Measurements from ENCODE around the gene DMC1.
A peak's percentile ranks its signal among the peaks of the same experiment; 100 is the strongest.

The DMC1 gene

DNA sequence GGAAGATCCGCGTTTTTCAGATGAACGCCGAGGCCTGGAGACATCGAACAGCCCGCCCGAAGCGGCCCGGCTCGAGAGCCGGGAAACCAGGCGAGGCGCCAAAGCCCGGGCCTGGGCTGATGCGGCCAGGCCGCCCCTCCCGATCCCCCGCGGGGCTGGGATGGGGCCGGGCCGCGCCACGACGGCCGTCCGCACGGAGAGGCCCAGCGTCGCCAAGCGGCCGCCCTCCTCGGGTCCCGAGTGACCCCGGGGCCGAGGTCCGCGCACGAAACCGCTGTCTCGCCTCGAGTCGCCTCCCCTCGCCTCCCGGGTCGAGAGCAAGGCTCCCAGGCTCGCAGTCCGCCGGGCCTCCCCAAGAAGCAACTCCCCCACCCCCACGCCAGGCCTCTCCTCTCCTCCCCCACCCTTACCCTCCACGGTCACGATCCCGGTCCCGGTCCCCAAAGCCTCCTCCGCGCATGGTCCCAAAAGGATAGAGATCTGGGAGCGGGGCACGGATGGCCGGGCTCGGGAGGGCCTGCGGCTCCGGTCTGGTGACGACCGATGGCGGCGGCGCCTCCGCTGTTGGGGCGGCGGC, 64.4 kb downstream of the DMC1 start:
- no peak for TF ChIP-seq JUND (IDR thresholded peaks at IDR 0.05; ENCODE audit: low read depth)
- in situ Hi-C loops (cut with HindIII; ENCODE audit: low pct_unique_long_range_greater_than_20kb, low sequenced_read_pairs) = no loop called here
- DNase-seq (ENCODE audit: low read depth in 1 of 2, low spot score in 1 of 2) = peak; percentile 41 to 60

DNA sequence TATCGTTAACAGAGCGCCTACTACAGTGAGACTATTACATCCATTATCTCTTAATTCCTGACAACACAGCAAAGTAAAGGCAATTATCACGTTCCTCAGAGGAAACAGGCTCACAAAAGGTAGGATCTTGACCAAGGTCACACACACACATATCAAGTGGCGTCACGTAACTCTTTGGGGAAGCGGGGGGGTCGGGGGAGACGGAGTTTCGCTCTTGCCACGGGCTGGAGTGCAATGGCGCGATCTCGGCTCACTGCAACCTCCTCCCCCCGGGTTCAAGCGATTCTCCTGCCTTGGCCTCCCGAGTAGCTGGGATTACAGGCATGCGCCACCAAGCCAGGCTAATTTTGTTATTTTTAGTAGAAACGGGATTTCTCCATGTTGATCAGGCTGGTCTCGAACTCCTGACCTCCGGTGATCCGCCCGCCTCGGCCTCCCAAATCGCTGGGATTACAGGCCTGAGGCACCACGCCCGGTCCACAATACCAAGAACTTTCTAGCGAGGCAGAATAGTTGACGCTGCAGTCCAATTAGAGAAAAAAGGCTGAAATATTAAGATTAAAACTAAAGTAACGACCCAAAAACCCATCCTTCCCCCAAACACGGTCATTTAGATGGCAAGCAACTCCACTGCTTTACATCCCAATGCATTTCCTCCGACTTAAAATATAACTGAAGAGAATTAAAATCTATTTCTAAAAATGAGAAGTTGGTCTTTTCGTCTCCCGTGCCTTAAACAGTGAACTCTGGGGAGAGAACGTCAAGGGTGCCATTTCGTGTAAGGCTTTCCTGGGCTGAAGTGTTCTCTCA, 65.0 kb downstream of the DMC1 start:
- in situ Hi-C loops (cut with HindIII; ENCODE audit: low pct_unique_long_range_greater_than_20kb, low sequenced_read_pairs) = no loop called here
- peak in 1 of 2 experiments; percentile 40 for DNase-seq (ENCODE audit: low read depth in 1 of 2, low spot score in 1 of 2)
- TF ChIP-seq JUND (IDR thresholded peaks at IDR 0.05; ENCODE audit: low read depth) = no peak

DNA sequence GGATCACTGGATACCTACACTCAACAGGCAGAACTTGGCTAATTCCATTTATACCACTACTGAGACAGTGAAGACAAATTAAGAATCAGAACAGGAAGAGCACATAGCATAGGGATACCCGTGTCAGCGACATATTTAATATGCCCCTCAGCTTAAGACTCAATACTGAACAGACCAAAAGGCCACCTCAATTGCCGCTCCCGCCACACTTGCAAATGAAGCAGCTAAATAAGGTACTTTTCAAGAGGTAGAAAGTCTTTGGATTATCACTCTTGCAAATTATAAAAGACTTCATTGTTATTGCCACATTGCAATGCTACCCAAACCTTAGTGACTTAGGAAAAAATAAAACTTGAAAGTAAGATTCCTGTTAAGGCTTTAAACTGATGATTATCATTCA, 67.0 kb downstream of the DMC1 start:
- no peak for TF ChIP-seq JUND (IDR thresholded peaks at IDR 0.05; ENCODE audit: low read depth)
- in situ Hi-C loops (cut with HindIII; ENCODE audit: low pct_unique_long_range_greater_than_20kb, low sequenced_read_pairs) = no loop called here
- DNase-seq (ENCODE audit: low read depth in 1 of 2, low spot score in 1 of 2) = no peak

DNA sequence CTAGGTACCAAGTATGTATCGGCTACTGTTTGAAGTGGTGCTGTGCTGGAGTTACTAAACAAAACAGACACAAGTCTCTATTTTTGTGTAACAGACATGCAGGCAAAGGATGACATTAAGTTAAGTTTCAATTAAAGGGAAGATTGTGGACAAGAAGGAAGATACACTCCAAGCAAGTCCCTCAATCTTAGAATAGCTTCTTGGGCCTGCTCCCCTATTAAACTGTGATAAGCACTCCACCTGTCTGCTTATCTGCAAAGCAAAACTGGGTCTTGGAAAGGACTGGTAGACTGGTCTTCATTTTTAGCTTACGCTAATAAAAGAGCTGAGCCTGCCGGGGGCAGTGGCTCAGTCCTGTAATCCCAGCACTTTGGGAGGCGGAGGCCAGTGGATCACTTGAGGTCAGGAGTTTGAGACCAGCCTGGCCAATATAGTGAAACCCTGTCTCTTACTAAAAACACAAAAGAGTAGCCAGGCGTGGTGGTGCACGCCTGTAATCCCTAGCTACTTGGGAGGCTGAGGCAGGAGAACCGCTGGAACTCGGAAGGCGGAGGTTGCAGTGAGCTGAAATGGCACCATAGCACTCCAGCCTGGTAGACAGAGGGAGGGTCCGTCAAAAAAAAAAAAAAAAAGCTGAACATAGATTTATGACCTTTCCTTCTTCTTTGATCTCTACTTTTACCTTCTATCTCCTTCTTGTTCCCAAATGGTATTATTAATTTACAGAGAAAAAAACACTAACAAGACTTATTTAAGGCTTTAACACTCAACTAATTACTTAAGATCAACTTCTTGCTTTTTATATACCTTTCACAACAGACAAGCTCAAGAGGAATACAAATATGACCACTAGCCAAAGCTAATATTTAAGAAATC, 67.9 kb downstream of the DMC1 start:
- DNase-seq (ENCODE audit: low read depth in 1 of 2, low spot score in 1 of 2) = no peak
- in situ Hi-C loops (cut with HindIII; ENCODE audit: low pct_unique_long_range_greater_than_20kb, low sequenced_read_pairs) = no loop called here
- no peak for TF ChIP-seq JUND (IDR thresholded peaks at IDR 0.05; ENCODE audit: low read depth)

DNA sequence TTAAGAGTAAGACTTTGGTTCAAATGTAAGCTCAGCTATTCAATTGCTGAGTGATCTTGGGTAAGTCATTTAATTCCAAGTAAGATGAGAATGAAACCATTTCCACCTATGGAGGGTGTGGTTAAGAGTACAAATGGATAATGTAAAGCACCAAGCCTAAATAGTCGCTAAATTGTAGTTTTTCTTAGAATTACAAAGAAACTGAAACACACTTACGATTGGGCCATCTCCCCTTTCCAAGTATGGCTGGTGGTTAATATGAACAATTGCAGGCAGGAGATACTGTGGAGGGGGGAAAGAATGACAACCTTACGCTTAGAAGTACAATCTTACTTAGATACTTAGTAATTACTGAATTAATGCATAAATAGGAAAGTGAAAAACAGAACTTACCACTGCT, 72.1 kb downstream of the DMC1 start:
- no peak for DNase-seq (ENCODE audit: low read depth in 1 of 2, low spot score in 1 of 2)
- in situ Hi-C loops (cut with HindIII; ENCODE audit: low pct_unique_long_range_greater_than_20kb, low sequenced_read_pairs) = no loop called here
- TF ChIP-seq JUND (IDR thresholded peaks at IDR 0.05; ENCODE audit: low read depth) = no peak

DNA sequence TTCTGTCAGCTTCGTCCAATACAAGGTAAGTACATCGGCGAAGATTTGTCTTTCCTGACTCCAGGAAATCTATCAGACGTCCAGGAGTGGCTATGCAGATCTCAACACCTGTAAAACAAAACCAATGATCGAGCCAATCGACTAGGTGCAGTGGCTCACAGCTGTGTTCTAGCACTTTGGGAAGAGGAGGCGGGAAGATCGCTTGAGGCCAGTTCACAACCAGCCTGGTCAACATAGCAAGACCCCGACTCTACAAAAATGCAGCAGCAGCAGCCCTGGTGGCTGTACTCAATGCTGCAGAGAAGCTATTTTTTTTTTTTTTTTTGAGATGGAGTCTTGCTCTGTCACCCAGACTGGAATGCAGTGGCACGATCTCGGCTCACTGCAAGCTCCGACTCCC, 75.0 kb downstream of the DMC1 start:
- DNase-seq (ENCODE audit: low read depth in 1 of 2, low spot score in 1 of 2) = no peak
- in situ Hi-C loops (cut with HindIII; ENCODE audit: low pct_unique_long_range_greater_than_20kb, low sequenced_read_pairs) = no loop called here

DNA sequence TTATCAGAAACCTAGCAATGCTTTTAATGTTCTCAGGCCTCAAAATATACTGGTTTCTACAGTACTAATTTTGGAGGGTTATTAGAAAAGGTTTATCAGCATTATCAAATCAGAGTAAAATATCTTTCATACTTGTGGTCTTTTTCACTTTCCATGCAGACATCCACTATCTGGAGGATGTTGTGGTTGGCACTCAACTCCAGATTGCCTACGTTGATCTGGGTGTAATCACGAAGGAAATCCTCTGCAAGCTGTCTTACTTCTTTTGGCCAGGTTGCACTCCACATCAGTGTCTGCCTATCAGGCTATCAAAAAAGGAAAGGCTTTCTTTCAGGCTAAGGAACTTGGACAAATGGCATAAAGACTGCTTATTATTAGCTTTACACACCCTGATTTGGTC, 75.5 kb downstream of the DMC1 start:
- in situ Hi-C loops (cut with HindIII; ENCODE audit: low pct_unique_long_range_greater_than_20kb, low sequenced_read_pairs) = no loop called here
- TF ChIP-seq JUND (IDR thresholded peaks at IDR 0.05; ENCODE audit: low read depth) = no peak
- DNase-seq (ENCODE audit: low read depth in 1 of 2, low spot score in 1 of 2) = no peak

More for the DNA sequence above, 75.0 kb downstream of the DMC1 start:
- no peak for TF ChIP-seq JUND (IDR thresholded peaks at IDR 0.05; ENCODE audit: low read depth)

DNA sequence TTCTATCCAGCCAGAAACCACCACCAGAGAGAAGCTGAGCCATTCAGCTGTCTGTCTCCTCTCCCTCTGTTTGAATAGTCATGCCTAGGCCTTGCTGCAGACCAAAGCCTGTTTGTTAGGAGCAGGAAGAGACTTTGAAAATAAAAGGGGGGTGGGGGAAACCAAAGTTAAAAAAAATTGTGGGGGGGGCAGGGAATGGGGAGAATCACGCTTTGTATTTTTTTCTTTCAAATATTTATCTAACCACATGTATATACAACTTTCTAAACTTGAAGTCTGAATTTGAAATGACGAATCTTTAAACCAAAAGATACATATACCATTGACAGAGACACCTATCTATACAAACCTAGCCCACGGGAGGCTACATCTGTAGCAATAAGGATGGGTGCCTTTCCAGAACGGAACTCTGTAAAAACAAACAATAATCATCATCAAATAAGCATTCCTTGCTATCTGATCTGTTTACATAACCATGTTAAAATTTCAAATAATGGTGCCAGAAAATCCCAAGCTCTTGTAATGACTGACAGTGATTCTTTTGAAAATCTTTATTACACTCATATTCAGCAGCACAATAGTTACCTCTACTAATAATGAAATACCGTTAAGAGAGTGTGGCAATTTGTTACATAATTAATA, 78.2 kb downstream of the DMC1 start:
- in situ Hi-C loops (cut with HindIII; ENCODE audit: low pct_unique_long_range_greater_than_20kb, low sequenced_read_pairs) = no loop called here
- DNase-seq (ENCODE audit: low read depth in 1 of 2, low spot score in 1 of 2) = no peak
- TF ChIP-seq JUND (IDR thresholded peaks at IDR 0.05; ENCODE audit: low read depth) = no peak

DNA sequence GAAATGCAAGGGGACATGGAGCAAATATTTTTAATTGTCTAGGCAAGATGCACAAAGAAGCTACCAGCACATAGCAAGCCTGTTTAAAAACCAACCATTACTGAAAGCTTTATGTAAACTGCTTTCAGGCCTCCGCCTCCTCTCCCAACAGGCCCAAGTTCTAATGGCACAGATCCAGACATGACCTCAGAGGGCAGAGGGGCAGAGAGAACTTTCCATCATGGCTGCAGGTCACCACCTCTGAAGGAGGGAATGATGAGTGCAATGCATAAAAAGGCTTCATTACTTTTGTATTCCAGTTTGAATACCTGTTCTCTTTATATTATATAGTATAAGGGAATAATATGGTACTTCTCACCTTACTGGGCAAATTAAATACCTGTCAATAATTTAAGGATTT, 79.1 kb downstream of the DMC1 start:
- in situ Hi-C loops (cut with HindIII; ENCODE audit: low pct_unique_long_range_greater_than_20kb, low sequenced_read_pairs) = no loop called here
- DNase-seq (ENCODE audit: low read depth in 1 of 2, low spot score in 1 of 2) = peak in 1 of 2 experiments; percentile 42
- TF ChIP-seq JUND (IDR thresholded peaks at IDR 0.05; ENCODE audit: low read depth) = no peak

DNA sequence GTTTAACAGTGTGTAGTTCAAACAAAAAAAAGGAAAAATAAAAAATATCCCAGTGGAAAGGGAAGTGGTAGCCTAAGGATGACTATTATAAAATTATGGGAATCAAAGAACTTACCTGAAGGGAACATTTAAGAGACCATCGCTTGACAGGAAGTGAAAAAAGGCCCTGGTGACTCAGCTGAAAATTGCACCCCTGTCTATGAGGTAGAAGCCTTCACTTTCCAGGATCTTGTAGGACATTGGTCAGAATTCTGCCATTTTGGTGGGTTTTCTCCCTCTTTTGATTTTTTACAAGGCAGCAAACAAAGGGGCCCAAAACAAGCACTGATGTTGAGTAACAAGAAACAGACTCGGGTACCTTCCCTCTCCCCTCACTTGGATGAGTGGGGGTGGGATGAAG, 79.5 kb downstream of the DMC1 start:
- TF ChIP-seq JUND (IDR thresholded peaks at IDR 0.05; ENCODE audit: low read depth) = no peak
- in situ Hi-C loops (cut with HindIII; ENCODE audit: low pct_unique_long_range_greater_than_20kb, low sequenced_read_pairs) = no loop called here
- no peak for DNase-seq (ENCODE audit: low read depth in 1 of 2, low spot score in 1 of 2)

DNA sequence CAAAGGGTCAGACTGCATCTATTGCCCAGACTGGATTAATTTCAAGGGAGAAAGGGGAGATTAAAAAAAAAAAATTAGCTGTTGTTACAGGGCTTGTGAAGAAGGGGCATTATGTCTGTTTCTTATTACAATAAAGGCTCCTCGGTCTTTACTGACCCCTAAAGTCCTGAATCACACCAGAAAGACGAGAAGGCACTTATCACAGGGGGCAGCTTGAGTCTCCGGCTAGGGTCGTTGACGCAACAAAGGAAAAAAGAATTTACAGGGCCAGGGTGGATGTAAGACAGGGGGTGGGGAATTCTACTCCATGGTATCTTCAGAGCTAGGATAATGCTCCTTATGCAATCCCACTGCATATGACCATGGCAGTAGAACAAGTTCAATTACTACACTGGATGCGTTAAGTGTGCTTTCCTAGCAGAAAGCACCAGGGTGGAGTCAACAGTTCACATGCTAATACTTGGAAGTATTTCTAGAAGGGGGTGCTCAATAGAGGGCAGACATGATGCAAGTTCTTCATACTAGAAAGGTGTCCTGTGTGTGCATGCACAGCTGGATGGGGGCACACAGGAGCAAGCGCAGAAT, 80.3 kb downstream of the DMC1 start:
- DNase-seq (ENCODE audit: low read depth in 1 of 2, low spot score in 1 of 2) = no peak
- in situ Hi-C loops (cut with HindIII; ENCODE audit: low pct_unique_long_range_greater_than_20kb, low sequenced_read_pairs) = no loop called here
- TF ChIP-seq JUND (IDR thresholded peaks at IDR 0.05; ENCODE audit: low read depth) = no peak

DNA sequence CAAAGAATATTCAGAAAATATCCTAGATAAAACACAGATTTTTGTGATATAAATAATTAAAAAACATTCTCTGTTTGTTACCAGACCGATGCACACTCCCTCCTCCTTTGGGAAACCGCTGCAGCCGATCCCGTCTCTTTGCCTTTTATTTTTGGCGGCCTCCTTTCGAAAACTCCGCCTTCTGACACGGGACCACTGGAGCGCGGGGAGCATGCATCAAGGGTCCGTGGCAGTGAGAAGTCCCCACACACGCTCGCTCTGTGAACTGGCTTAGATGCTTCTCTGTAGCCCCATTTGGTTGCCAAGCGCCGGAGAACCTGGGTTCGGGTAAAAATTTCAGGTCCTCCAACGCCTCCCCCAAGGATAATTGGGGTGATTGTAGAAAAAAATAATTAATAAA, 80.8 kb downstream of the DMC1 start:
- in situ Hi-C loops (cut with HindIII; ENCODE audit: low pct_unique_long_range_greater_than_20kb, low sequenced_read_pairs) = no loop called here
- no peak for DNase-seq (ENCODE audit: low read depth in 1 of 2, low spot score in 1 of 2)
- no peak for TF ChIP-seq JUND (IDR thresholded peaks at IDR 0.05; ENCODE audit: low read depth)

Measured in T47D (cell line).